M059J (cell line): ENCODE data around the gene OR52M1. TPM values are rescaled to one million over a fixed set of nuclear protein-coding genes. Genes with fewer than 3 reads are reported as not detected.
"Not testable (repeated sequence)": the region's sequence is repeated elsewhere in the genome, so short reads cannot be mapped to it uniquely, and the experiment has no call there.

ENCODE experiments used
- DNase-seq: peaks from one replicate; pipeline ENCODE4 v3.0.0-alpha.2; 2012; ENCODE audit warnings: low read depth
- total RNA-seq: library from RNA; depleted of rRNA; stranded (reverse); fragments of >200 nt; shearing (Covaris generic); gene quantifications from 2 replicates; pipeline ENCODE4 v1.2.3, GENCODE V29; 2014; rRNA removed

Gene OR52M1
- not detected in 2 replicates for total RNA-seq

GRCh38 chr11:4544891-4545290, at the start of gene OR52M1:
Gene OR52M1 (plus strand): TSS chr11:4545191. CDS start chr11:4545191, 0 bp downstream.
- no peak for DNase-seq

- DNase-seq, result peak; percentile 12
These were observed 49.5 kb upstream of the OR52M1 start for GRCh38 chr11:4495487-4495886.

- no peak for DNase-seq
These were observed 49.0 kb upstream of the OR52M1 start for GRCh38 chr11:4495986-4496385.

GRCh38 chr11:4496557-4497248, 48.3 kb upstream of the OR52M1 start:
- DNase-seq, result no peak

GRCh38 chr11:4508886-4509285, 36.1 kb upstream of the OR52M1 start:
- no peak for DNase-seq

GRCh38 chr11:4511282-4512245, 33.4 kb upstream of the OR52M1 start:
- DNase-seq, result no peak

GRCh38 chr11:4514196-4514595, 30.8 kb upstream of the OR52M1 start:
- no peak for DNase-seq

GRCh38 chr11:4522339-4522738, 22.7 kb upstream of the OR52M1 start:
- DNase-seq, result no peak

GRCh38 chr11:4522752-4523151, 22.2 kb upstream of the OR52M1 start:
- DNase-seq, result no peak

- DNase-seq, result no peak
These were observed 21.3 kb upstream of the OR52M1 start for GRCh38 chr11:4523666-4524065.

GRCh38 chr11:4527926-4528325, 17.1 kb upstream of the OR52M1 start:
- no peak for DNase-seq

GRCh38 chr11:4531686-4532085, 13.3 kb upstream of the OR52M1 start:
- not testable (repeated sequence) for DNase-seq

- DNase-seq, result peak; percentile 28
These were observed 5.3 kb upstream of the OR52M1 start for GRCh38 chr11:4539603-4540219.

- DNase-seq, result no peak
These were observed 3.9 kb upstream of the OR52M1 start for GRCh38 chr11:4541071-4541470.

- DNase-seq, result peak; percentile 20
These were observed 1.4 kb upstream of the OR52M1 start for GRCh38 chr11:4543561-4543960.

- DNase-seq, result no peak
These were observed 1.9 kb downstream of the OR52M1 start for GRCh38 chr11:4546878-4547277.

GRCh38 chr11:4547416-4547815, 2.4 kb downstream of the OR52M1 start:
- no peak for DNase-seq

- DNase-seq, result no peak
These were observed 6.5 kb downstream of the OR52M1 start for GRCh38 chr11:4551346-4551979.

- no peak for DNase-seq
These were observed 14.8 kb downstream of the OR52M1 start for GRCh38 chr11:4559527-4560440.

GRCh38 chr11:4560467-4560866, 15.5 kb downstream of the OR52M1 start:
- DNase-seq, result no peak

GRCh38 chr11:4565371-4565770, 20.4 kb downstream of the OR52M1 start:
- no peak for DNase-seq
